Renal pelvis (tissue), 4 donors: ENCODE results near the gene WASF1. TPM values are rescaled to one million over a fixed set of nuclear protein-coding genes. Genes with fewer than 3 reads are reported as not detected.
"Not testable (repeated sequence)": the region's sequence is repeated elsewhere in the genome, so short reads cannot be mapped to it uniquely, and the experiment has no call there.

ENCODE experiments used
- DNase-seq: peaks from one replicate; pipeline ENCODE4 v3.0.0-alpha.2; 2013
- polyA plus RNA-seq, 3 donors: library from polyadenylated mRNA; unstranded; fragments of 120-200 nt; gene quantifications; one replicate each; pipeline ENCODE4 v1.2.1, GENCODE V29; 2013; ENCODE audit not compliant: insufficient read length in 3 of 3

Gene WASF1
- polyA plus RNA-seq, 3 donors: 44.0 to 50.9 (median 49.0) TPM

GRCh38 chr6:110095935-110096334 is 83.5 kb downstream of the WASF1 start:
- DNase-seq: no peak

DNA sequence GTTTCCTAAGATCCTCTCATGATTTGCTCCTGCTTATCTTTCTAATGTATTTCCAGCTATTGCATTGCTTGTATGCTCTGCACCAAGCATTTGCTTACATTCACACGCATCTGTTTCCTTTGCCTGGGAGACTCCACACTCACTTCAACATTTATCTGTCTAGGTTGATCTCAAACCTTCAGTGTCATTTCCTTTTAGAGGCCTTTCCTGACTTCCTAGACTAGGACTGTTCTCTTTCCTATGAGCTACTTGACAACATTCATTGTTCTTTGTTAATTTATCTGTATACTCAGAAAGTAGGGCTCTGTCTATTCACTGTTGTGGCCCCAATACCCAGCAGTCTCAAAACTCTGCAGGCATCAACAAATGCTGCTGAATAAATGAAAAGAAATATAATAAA is 84.4 kb downstream of the WASF1 start:
- DNase-seq: no peak

GRCh38 chr6:110093981-110094380 is 85.5 kb downstream of the WASF1 start:
- DNase-seq: no peak

DNA sequence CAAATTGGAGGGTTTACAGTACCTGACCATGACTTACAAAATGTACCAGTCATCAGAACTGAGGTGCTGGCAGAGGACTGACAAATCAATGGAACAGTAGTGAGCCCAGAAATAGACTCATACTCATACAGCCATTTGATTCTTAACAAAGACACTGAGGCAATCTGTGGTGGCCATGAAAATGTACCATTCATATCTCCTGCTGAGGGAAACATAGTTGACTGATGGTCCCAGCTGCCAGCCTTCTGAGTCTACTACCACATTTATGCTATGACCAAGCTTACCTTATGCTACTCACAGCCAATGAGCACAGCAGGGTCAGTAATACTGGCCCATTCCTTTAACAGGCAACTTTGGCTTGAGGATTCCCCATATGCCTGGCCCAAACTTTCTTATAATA is 88.6 kb downstream of the WASF1 start:
- DNase-seq: no peak

DNA sequence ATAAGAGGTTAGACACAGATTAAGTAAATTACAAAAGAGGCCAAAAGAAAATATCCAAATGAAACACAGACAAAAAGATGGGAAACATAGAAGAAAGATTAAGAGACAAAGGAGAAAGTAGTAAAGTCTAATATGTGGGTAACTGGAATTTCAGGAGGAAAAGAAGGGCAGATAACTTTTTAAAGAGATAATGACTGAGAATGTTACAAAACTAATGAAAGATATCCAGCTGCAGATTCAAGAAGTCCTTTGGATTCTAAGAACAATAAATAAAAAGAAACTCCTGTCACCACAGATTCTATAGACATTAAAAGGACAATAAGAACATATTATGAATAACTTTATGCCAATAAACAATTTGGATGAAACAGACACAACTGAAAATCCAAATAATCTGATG is 90.1 kb downstream of the WASF1 start:
- DNase-seq: no peak

- DNase-seq: no peak
Observed at GRCh38 chr6:110085285-110085684, 94.2 kb downstream of the WASF1 start.

DNA sequence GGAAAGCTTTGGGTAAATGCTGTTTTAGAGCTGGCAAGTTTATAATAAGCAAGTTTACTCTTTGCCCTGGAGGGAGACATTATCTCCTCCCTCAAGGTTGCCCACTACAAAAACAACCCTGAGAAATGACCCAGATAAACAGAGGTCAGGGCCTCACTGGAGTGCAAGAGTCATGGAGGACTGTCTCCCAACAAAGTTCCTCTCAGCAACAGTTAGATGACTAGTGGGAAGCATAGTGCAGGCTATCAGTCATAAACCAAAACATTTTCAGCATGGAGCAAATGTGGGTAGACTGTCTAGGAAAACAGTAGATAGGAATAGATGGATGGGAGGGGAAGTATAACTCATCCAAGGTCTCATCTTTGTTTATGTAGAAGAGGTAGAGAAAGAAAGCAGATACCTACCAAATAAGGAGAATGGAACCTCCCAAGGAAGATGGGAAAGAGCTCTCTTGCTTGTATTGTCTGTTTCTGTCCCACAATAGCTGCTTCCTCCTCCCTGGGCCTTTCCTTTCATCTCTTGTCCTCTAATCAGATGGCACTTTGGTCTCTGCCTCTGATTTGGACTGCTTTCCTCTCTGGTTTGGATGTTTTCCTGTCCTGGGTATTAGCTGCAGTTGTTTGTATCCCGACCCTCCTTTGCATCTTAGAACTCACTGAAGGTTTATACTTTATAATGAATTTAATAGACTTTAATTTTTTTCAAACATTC is 95.4 kb downstream of the WASF1 start:
- DNase-seq: no peak

DNA sequence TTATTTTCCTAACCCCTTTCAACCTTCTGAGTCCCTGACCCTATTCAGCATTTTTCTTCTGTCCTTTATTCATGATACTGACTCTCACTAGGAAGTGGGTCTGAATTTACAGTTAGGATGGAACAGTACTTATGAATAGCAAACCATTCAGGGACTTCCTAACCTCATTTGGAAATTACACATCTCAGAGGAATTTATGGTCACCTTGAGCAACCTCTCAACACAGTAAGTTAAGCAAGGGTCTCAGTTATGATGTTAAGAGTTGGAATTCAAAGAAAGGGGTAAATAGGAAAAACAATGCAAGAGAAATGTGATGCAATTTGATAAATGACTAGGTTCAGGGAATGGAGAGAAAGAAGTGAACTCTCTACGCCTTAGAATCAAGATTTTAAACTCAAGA is 104.1 kb downstream of the WASF1 start:
- DNase-seq: no peak

GRCh38 chr6:110073474-110073873 is 106.0 kb downstream of the WASF1 start:
- not testable (repeated sequence) for DNase-seq

DNA sequence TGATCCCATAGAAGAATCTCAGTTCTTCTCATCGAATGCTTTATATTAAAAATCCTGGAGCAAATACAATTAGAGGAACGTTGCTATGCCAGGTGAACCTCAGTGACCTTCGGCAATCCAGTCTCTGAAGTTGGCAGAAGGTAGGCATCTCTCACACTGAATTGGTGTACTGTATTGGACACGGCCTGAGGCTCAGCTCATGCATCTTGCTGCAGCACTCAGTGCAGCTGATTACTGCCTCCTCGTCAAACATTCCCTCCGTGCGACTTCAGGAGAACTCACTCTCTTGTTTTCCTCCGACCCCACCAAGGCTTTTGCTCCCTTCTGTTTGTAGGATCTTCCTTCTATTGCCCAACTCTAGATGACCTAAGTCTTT is 110.9 kb downstream of the WASF1 start:
- no peak for DNase-seq

DNA sequence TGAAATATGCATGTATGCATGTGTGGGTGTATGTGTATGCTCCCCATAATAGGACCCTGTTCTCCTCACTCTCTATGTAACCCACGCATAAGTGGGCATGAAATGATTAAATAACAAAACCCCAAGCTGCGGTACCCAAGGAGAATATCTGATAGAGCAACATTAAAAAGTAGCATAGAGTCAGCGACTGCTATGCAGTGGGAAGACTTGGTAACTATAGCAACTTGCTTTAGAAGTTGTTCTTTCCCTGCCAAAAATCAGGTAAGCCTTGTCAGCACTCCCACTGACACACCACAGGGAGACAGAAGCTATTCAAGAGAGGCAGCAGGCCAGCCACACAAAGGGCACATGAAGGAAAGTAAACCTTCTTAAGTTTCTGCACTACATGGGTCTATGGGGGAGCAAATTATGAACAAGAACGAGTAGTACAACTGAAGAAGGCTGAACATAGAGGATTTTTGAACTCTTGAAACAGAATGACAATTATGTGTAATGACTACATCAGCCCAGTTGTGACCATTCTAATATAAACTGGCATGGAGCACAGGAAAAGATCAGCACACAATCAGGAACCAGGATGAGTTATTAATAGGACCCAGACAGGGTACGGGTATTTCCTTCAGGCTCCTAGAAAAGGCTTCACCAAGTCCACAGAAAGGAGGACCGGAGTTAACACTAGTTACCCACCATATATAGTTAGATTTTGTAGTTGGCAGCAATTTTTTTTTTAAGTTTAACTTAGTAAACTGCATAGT is 111.5 kb downstream of the WASF1 start:
- no peak for DNase-seq

DNA sequence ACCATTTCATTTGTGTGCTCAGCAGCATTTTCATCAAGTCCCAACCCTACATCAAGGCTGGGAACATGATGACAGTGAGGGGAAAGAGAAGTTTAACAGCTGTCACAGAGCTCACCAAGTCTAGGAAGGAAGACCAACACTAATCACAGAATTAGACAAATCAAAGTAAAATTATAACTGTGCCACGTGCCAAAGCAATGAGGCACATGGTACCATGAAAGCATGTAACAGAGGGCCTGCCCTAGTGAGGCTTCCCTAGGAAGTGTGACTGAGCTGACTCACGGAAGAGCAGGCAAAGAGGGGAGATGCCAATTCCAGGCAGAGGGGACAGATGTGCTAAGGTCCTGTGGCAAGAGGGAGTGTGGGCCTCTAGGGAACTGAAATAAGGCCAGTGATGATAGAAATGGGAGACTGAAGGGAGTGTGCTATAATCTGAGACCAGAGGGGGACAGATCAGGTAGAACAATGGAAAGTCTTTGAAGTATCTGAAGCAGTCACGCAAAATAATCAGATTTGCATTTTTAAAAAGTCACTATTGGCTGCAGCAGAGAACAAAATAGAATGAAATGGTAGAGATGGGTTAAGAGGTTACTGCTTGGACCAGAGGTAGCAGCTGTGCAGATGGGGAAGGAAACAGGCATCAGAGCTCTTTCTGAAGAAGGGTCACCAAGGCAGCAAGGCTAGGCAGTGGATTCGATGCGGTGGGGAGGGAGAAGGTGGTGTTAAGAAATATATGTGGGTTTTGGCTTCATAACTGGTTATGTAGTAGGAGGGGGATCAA is 114.5 kb downstream of the WASF1 start:
- no peak for DNase-seq

- DNase-seq: no peak
Observed at GRCh38 chr6:110063594-110064263, 115.7 kb downstream of the WASF1 start.

DNA sequence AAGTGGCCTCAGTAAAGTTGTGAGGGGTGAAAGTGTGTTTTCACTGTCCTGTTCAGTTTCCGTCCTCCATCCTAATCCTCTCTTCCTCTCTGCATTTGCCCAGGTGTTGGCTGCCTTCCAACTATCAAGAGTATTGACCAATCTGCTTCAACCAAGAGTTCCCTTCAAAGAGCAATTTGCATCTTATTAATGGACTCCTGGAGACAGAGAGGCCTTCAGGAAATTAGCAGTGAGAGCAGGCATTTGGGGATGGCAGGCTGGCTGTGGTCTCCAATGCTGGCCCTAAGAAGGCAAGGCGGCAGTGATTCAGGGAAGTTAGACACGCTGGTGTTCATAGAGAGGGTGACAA is 124.1 kb downstream of the WASF1 start:
- no peak for DNase-seq

GRCh38 chr6:110054664-110055386 is 124.6 kb downstream of the WASF1 start:
- DNase-seq: no peak

GRCh38 chr6:110053395-110054240 is 125.9 kb downstream of the WASF1 start:
- DNase-seq: peak; percentile 67

DNA sequence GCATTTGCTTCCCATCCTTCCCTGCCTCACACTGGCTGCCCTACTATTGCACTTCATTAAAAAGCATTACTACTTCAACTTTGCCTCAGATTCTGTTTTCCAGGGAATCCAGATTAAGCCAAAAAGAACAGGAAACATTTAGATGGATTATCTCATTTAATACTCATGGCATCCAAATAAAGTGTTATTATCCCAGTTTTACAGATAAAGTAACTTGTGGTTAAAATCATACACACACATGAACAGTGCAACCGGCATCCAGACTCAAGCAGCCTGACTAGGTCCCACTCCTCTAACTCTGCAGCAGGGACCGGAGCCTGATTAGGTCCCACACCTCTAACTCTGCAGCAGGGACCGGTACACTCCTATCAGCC is 129.0 kb downstream of the WASF1 start:
- DNase-seq: no peak
